Breast epithelium (tissue), 4 donors: ENCODE measurements around the gene DNAJC10. TPM values are rescaled to one million over a fixed set of nuclear protein-coding genes. Genes with fewer than 3 reads are reported as not detected.

Experiments
- DNase-seq, 2 donors: peaks; one replicate each; pipeline ENCODE4 v3.0.0-alpha.2; 2019; ENCODE audit warnings: low spot score in 2 of 2
- H3K27ac ChIP-seq, 2 donors: fragments of 200-600 bp; sonication (generic) in 1 of 2; one replicate each; pipeline ENCODE4 v1.5.1; 2016 to 2019; ENCODE audit warnings: mild to moderate bottlenecking in 1 of 2
- H3K27me3 ChIP-seq, 2 donors: fragments of 200-600 bp; sonication (generic) in 1 of 2; one replicate each; pipeline versions ENCODE4 v1.5.1 to v1.6.0; 2017 to 2019; ENCODE audit warnings: control low read depth in 1 of 2, mild to moderate bottlenecking in 1 of 2
- H3K36me3 ChIP-seq: fragments of 200-600 bp; one replicate; pipeline ENCODE4 v1.5.1; 2019
- H3K4me1 ChIP-seq, 2 donors: fragments of 200-600 bp; sonication (generic); one replicate each; pipeline ENCODE4 v1.5.1; 2016 to 2019; ENCODE audit warnings: control low read depth in 1 of 2
- H3K4me3 ChIP-seq, 3 donors: fragments of 200-600 bp; sonication (generic); 1 replicate in 2 of 3; 2 replicates in 1 of 3; pipeline ENCODE4 v1.5.1; 2016 to 2019; ENCODE audit warnings: mild to moderate bottlenecking in 3 of 3, moderate library complexity in 2 of 3
- H3K9me3 ChIP-seq, 2 donors: fragments of 200-600 bp; sonication (generic) in 1 of 2; one replicate each; pipeline ENCODE4 v1.5.1; 2016 to 2019; ENCODE audit warnings: control low read depth in 1 of 2
- POLR2A ChIP-seq: fragments of 450-650 bp; IDR thresholded peaks from one replicate; pipeline ENCODE4 v1.6.1; 2016; ENCODE audit warnings: antibody characterized with exemption, mild to moderate bottlenecking, moderate library complexity
- POLR2AphosphoS5 ChIP-seq, 3 donors: sonication (generic); formaldehyde crosslinking; IDR thresholded peaks; one replicate each; pipeline ENCODE4 v1.6.1; 2017; ENCODE audit warnings: antibody characterized with exemption in 3 of 3
- intact Hi-C: fragments of 100-400 bp; cut with DNase I; formaldehyde crosslinking; loops from one replicate; pipeline ENCODE4 v1.15.1; 2023; ENCODE audit warnings: low total_unique reads
- total RNA-seq, 3 donors: library from RNA; depleted of rRNA; stranded (reverse); fragments of >200 nt; gene quantifications; one replicate each; pipeline ENCODE4 v1.1.0, GENCODE V29; 2016
- TF ChIP-seq, protein P1 (sequence below), 3 donors: fragments of 450-650 bp; IDR thresholded peaks; one replicate each; pipeline ENCODE4 v1.5.1; 2016 to 2017; ENCODE audit warnings: antibody characterized with exemption in 3 of 3, mild to moderate bottlenecking in 3 of 3, moderate library complexity in 3 of 3

The DNAJC10 gene
- total RNA-seq, 3 donors from 2014 or later, result 41.8 to 57.5 (median 53.7) TPM

DNA sequence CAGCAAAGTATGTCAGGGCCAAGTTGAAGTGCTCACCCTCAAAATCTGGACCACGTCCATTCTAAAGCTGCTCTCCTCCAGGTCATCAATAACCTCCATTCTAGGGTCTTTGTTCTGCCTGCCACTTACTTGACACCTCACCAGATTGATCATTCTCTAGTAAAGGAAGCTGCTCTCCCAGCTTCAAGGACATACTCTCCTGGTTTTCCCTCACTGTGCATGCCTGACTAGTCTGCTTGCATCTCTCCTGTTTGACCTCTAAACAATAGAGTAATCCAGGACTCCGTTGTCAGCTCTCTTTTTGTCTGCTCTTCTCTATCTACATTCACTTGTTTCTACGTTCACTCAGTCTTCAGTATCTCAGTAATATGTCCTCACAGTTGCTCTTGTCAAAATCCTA lies 91.3 kb downstream of the DNAJC10 start:
- intact Hi-C loops, result no loop called here
- H3K27me3 ChIP-seq, result no peaks in the 10 kb centered on the region
- no peaks in the 10 kb centered on the region for H3K36me3 ChIP-seq
- DNase-seq, result no peak
- no peak overlapping the region for H3K4me3 ChIP-seq
- TF ChIP-seq, protein P1, sequence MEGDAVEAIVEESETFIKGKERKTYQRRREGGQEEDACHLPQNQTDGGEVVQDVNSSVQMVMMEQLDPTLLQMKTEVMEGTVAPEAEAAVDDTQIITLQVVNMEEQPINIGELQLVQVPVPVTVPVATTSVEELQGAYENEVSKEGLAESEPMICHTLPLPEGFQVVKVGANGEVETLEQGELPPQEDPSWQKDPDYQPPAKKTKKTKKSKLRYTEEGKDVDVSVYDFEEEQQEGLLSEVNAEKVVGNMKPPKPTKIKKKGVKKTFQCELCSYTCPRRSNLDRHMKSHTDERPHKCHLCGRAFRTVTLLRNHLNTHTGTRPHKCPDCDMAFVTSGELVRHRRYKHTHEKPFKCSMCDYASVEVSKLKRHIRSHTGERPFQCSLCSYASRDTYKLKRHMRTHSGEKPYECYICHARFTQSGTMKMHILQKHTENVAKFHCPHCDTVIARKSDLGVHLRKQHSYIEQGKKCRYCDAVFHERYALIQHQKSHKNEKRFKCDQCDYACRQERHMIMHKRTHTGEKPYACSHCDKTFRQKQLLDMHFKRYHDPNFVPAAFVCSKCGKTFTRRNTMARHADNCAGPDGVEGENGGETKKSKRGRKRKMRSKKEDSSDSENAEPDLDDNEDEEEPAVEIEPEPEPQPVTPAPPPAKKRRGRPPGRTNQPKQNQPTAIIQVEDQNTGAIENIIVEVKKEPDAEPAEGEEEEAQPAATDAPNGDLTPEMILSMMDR (IDR thresholded peaks at IDR 0.05), result no peak
- no peak for TF ChIP-seq POLR2AphosphoS5 (IDR thresholded peaks at IDR 0.05)
- TF ChIP-seq POLR2A, result no peak
- no peaks in the 10 kb centered on the region for H3K4me1 ChIP-seq
- H3K9me3 ChIP-seq, result no peaks in the 10 kb centered on the region
- no peak overlapping the region for H3K27ac ChIP-seq

DNA sequence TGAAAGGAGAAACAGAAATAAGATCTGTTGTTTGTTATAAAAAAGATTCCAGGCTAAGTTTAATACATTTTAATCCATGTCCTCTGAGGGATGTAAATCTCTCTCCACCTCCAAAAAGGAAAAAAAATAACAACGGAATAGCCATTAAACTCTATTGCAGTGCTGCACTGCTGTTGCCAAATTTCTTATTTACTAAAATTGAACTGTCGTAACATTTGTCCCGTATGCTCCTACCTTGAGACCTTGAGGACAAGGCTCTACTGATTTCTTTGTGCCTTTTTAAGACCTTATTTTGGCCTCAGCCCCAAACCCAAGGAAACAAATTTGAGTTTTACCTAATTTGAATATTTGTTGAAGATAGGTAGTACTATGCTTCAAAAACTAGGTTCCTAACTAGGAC lies 94.0 kb downstream of the DNAJC10 start:
- TF ChIP-seq POLR2A (no peak), POLR2AphosphoS5 (IDR thresholded peaks at IDR 0.05) (no peak)
- TF ChIP-seq, protein P1 (IDR thresholded peaks at IDR 0.05), result no peak
- no peaks in the 10 kb centered on the region for H3K9me3 ChIP-seq
- H3K36me3 ChIP-seq, result no peaks in the 10 kb centered on the region
- H3K27me3 ChIP-seq, result no peaks in the 10 kb centered on the region
- H3K4me3 ChIP-seq, result no peak overlapping the region
- H3K27ac ChIP-seq, result no peak overlapping the region
- DNase-seq, result no peak
- intact Hi-C loops, result no loop called here
- no peaks in the 10 kb centered on the region for H3K4me1 ChIP-seq

DNA sequence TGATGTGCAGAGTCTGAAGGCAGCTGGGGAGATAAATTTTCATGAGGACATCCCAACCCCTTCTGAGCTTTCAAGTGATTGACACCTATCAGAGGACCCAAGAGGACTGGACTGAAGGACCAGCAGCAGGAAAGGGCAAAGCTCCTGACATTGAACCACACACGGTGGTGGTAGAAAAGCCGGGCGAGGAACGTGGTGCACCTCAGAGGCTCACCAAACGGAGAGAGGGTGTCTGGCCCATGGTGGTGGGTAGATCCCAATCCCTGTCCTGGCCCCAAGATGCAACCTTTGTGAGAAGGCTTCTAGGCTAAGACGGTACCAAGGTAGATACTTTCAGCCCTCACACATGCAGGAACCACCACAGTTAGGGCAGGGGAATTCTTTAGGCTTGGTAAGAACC lies 98.3 kb downstream of the DNAJC10 start:
- H3K36me3 ChIP-seq, result no peaks in the 10 kb centered on the region
- H3K4me1 ChIP-seq, result no peaks in the 10 kb centered on the region
- H3K4me3 ChIP-seq, result no peak overlapping the region
- intact Hi-C loops, result no loop called here
- no peaks in the 10 kb centered on the region for H3K9me3 ChIP-seq
- no peak for TF ChIP-seq POLR2AphosphoS5 (IDR thresholded peaks at IDR 0.05)
- TF ChIP-seq, protein P1 (IDR thresholded peaks at IDR 0.05), result no peak
- no peak for TF ChIP-seq POLR2A
- H3K27ac ChIP-seq, result no peak overlapping the region
- no peaks in the 10 kb centered on the region for H3K27me3 ChIP-seq
- DNase-seq, result no peak

DNA sequence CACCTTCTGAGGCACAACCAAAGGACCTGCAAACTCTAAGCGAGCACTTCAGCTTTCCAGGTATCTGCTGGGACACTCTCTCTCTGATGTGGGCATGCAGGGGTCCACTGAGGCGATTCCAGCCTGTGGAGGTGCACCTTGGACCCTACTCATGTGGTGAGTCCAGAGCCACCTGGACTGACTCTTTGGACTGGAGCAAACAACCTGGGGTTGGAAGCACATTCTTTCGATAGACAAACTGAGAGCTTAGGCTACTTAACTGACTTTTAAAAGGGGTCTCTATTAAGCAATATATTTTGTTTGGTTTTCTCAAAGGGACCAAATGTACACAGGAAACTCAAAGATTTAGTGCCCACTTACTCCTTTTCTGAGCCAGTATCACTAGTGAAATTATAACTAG lies 98.7 kb downstream of the DNAJC10 start:
- no peaks in the 10 kb centered on the region for H3K36me3 ChIP-seq
- TF ChIP-seq, protein P1 (IDR thresholded peaks at IDR 0.05), result no peak
- TF ChIP-seq POLR2A (no peak), POLR2AphosphoS5 (IDR thresholded peaks at IDR 0.05) (no peak)
- no peak overlapping the region for H3K4me3 ChIP-seq
- H3K4me1 ChIP-seq, result no peaks in the 10 kb centered on the region
- H3K9me3 ChIP-seq, result no peaks in the 10 kb centered on the region
- intact Hi-C loops, result no loop called here
- no peak for DNase-seq
- no peaks in the 10 kb centered on the region for H3K27me3 ChIP-seq
- H3K27ac ChIP-seq, result no peak overlapping the region

DNA sequence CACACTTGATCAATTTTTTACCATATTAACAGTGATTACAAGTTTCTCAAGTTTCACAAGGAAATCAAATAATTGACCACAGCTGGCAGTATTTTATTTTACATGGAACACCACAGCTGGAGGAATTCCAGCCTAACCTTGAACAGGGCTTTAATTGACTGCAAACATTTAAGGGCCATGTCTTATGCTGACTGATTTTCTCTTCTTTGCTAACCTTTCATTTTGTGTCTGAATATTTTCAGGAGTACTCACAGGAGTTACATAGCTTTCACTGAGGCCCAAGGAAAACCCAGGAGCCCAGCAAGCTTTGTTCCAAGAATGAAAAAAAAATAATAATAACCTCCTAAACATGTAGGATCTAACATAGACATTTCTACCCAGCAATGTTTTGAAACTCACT lies 100.8 kb downstream of the DNAJC10 start:
- intact Hi-C loops, result no loop called here
- no peak overlapping the region for H3K4me3 ChIP-seq
- no peaks in the 10 kb centered on the region for H3K27me3 ChIP-seq
- H3K9me3 ChIP-seq, result no peaks in the 10 kb centered on the region
- no peak overlapping the region for H3K27ac ChIP-seq
- TF ChIP-seq, protein P1 (IDR thresholded peaks at IDR 0.05), result no peak
- TF ChIP-seq POLR2A (no peak), POLR2AphosphoS5 (IDR thresholded peaks at IDR 0.05) (no peak)
- no peaks in the 10 kb centered on the region for H3K4me1 ChIP-seq
- H3K36me3 ChIP-seq, result no peaks in the 10 kb centered on the region
- no peak for DNase-seq
